Measurements from ENCODE around the gene CAND2.

DNA sequence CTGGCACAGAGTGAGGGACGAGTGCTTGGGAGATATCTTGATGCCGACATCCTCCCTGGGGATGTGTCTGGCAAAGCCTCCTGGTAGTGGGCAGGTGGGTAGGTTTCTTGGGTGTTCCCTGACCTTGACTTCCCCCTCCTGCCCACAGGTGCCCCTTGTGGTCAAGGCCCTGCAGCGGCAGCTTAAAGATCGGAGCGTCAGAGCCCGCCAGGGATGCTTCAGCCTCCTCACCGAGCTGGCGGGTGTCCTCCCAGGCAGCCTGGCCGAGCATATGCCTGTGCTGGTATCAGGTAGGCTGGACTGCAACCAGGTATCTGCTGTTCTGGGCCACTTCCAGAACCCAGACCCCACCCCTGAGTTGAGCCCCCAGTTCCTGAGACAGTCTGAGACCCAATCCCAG lies 19.2 kb downstream of the CAND2 start:
- TF ChIP-seq, protein P1, sequence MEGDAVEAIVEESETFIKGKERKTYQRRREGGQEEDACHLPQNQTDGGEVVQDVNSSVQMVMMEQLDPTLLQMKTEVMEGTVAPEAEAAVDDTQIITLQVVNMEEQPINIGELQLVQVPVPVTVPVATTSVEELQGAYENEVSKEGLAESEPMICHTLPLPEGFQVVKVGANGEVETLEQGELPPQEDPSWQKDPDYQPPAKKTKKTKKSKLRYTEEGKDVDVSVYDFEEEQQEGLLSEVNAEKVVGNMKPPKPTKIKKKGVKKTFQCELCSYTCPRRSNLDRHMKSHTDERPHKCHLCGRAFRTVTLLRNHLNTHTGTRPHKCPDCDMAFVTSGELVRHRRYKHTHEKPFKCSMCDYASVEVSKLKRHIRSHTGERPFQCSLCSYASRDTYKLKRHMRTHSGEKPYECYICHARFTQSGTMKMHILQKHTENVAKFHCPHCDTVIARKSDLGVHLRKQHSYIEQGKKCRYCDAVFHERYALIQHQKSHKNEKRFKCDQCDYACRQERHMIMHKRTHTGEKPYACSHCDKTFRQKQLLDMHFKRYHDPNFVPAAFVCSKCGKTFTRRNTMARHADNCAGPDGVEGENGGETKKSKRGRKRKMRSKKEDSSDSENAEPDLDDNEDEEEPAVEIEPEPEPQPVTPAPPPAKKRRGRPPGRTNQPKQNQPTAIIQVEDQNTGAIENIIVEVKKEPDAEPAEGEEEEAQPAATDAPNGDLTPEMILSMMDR (IDR thresholded peaks at IDR 0.05): no peak
- TF ChIP-seq POLR2A (IDR thresholded peaks at IDR 0.05): no peak

Data from thyroid gland (tissue), 4 donors.